ENCODE measurements around the gene FABP1. TPM values are rescaled to one million over a fixed set of nuclear protein-coding genes. Genes with fewer than 3 reads are reported as not detected.

The FABP1 gene
- total RNA-seq, 1 donor from 2014 or later = not detected

DNA sequence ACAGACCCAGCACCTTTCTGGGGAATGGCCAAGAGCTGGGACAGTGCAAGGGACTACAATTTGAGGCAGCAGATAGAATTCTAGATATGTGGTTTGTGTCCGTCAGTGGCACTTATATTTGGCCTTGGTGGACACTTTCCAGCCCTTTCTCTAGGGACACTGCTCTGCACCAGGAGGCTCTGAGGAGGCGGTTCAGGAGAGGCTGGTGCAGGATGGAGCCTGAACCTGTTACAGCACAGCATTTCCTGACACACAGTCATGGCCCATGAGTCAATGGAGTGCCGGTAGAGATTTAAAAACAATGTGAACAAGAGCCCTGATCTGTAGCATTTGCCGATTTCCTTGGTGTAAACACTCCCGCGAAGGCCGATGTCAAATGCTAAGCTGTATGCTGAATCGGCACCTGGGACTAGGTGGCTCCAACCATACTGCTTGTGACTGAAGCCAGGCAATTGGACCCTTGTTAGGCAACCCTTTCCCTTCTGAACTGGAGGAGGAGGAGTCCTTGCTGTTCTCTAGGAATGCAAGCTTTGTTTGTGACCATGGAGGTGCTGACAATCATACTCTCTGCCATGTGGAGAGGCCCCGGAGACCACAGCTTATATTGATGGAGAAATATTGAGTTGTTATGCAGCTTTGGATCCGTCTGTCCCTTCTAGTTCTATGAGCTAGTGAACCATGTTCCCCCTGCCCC lies 11.9 kb downstream of the FABP1 start:
- no peak for DNase-seq (ENCODE audit: low read depth, low spot score)

DNA sequence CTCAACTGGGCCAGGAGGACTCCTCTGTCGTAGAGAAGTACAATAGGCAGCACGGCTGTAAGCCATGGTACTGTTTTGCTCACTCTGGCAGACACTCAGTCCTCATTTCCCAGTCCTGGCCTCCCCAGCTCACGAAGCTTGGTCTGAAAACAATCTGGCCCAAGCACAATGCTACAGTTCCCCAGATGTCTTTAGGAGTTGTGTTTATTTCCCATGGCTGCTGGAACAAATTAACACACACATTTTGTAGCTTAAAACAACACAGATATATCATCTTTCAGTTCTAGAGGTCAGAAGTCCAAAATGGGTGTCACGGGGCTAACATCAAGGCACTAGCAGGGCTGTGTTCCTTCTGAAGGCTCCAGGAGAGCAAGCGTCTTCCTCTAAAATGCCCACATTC lies 13.0 kb downstream of the FABP1 start:
- no peak for DNase-seq (ENCODE audit: low read depth, low spot score)

DNA sequence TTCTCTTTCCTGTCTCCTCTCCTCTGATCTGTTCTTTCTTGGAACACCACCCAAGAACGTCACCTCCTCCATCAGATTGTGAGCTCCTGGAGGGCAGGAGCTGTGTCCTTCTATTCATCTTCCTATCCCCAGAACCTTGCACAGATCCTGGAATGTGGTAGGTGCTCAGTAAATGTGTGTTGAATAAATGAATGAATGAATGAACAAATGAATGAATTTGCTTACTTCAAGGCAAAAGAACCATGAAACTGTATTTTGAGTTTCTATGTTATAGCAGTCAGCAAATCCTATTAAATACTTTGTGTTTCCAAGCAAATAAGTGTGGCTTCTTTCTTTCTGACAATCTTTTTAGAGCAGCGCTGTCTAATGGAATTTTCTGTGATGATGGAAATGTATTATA lies 14.8 kb downstream of the FABP1 start:
- no peak for DNase-seq (ENCODE audit: low read depth, low spot score)

DNA sequence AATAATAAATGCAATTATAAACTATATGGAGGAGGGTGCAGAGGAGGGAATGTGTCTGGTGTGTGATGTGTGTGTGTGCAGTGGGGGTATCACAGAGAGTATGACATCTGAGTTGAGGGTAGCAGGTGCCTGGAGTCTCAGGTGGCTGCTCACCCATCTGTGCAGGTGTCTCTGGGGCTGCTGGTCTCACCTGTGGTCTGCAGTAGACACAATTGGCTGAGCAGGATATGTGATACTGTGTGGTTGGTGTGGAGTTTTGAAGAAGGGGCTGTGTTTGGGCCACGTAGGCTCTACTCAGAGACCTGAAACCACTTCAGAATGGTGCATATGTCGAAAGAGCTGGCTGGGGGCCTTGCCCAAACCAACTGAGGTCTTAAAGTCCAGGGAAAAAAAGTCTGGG lies 17.0 kb downstream of the FABP1 start:
- no peak for DNase-seq (ENCODE audit: low read depth, low spot score)

DNA sequence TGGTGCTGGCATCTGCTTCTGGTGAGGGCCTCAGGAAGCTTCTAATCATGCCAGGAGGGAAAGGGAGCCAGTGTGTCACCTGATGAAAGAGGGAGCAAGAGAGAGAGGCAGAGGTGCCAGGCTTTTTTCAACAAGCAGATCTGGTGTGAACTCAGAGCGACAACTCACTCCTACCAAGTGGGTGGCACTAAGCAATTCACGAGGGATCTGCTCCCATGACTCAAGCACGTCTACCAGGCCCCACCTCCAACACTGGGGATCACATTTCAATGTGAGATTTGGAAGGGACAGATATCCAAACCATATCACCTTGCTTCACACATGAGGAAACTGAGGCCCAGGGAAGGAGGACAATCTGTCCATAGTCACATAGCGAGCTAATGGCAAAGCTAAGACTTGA lies 19.1 kb downstream of the FABP1 start:
- DNase-seq (ENCODE audit: low read depth, low spot score) = no peak

DNA sequence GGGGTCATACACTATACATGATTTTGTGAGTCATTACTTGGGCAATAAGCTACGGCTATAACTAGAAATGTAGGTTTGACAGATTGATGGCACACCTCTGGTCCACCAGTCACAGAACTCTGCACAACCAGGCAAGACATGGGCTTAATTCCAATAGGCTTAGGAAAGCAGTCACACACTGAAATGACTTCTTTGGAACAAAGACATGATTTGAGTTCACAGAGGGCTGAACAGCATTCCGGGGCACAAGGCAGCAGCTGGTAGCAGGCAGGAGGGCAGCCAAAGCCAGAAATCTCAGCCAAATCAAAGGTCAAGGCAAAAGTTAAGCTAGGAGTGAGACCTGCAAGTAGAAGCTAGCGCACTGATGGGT lies 27.4 kb downstream of the FABP1 start:
- DNase-seq (ENCODE audit: low read depth, low spot score) = no peak

DNA sequence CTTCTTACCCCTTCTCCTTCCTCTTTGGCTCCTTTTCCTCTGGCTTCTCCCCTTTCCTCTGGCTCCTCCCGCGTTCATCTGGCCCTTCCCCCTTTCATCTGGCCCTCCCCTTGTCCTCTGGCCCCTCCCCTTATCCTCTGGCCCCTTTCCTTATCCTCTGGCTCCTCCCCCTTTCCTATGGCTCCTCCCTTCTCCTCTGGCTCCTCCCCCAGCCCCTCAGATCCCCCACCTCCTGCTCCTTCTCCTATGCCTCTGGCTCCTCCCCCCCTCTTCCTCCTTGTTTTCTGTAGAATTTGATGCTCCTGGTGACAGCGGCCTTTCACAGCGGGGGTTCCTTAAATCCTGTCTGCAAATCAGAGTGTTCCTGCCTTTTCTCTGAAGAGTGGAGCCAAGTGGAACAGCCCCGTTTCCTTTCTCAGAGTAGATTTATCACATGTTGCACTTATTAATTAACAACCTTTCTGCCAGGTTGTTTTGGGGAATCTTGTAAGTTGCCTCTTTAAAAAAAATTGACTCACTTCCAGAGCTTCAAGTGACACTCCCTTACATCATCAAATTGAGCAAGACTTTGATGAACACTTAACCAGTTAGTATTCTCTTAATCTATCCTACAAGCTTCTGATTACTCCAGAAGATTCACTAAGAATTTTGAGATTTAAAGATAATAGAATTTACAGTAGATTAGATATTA lies 27.9 kb downstream of the FABP1 start:
- no peak for DNase-seq (ENCODE audit: low read depth, low spot score)

DNA sequence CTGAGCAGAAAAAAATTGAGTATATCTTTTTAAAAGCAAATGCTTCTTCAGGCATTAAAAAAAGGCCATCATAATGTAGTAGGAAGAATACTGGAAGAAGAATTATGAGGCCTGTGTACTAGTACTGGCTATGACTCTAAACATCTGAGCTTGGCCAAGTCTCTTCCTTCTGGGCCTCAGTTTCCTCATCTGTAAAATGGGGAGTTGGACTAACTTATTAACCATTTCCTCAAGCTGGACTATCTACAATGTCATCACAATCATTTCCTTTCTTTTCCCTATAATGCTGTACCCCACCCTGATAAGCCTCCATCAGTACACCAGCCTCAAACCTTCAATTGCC lies 29.3 kb downstream of the FABP1 start:
- no peak for DNase-seq (ENCODE audit: low read depth, low spot score)

DNA sequence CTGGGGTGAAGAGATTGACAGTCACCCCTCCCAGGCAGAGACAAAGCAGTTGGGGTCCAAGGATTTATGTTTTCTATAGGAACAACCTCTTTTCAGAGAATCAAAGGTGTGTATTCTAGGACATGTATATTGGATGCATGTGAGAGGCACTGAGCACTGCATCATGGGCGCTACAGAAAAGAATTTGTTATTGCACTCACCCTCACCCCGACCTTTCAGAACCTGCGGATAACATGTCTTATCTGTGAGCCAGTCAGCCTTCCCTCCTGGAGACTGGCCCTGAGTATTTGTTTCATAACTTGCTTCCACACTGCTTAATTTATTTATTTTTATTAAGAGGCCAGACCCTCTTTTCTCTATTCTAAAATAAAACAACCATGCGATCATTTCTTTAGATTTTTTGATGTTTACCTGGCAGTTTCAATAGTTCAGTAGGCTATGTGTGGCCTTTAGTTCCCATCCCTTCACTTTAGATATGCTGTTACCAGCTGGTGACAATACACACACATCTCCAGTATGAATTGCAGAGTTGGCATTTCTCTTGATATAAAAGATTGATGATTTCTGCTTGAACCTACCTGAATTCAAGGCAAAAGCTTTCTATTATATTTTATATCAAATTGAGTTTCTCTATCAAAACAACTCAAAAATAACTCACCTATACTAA lies 29.8 kb downstream of the FABP1 start:
- no peak for DNase-seq (ENCODE audit: low read depth, low spot score)

DNA sequence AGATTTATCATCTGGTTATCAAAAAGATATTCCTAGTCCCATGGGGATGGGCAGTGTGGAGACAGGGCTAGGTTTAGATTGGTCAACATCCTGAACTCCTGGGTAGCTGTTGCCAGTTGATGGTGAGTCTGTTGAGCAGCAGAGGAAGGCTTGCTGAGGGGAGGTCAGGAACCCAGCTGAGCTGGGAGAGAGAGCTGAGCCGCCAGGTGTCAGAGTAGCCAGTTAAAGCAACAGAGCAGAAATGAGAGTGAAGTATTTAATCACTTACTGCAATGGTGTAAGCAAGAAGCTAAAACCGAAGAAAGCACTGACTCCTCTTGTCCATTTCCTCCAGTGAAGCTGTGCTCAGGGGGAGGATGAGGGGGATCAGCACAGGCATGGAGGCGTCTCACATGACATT lies 30.7 kb downstream of the FABP1 start:
- no peak for DNase-seq (ENCODE audit: low read depth, low spot score)

DNA sequence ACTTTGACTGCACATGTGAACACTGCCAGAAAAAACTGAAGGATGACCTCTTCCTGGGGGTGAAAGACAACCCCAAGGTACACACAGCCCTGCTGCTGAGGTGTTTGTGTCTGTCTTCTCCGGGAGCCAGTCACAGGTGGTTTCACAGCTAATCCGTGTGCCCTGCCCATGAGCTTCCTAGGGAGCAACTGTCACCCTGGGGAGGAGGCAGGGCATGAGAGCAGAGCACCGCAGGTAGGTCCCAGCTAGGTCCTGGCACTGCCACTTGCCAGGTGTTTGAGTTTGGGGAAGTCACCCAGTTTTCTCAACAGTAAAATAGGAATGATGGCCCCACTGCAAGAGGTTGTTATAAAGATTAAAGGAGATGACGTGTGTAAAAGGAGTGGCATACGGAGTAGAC lies 31.2 kb downstream of the FABP1 start:
- no peak for DNase-seq (ENCODE audit: low read depth, low spot score)

DNA sequence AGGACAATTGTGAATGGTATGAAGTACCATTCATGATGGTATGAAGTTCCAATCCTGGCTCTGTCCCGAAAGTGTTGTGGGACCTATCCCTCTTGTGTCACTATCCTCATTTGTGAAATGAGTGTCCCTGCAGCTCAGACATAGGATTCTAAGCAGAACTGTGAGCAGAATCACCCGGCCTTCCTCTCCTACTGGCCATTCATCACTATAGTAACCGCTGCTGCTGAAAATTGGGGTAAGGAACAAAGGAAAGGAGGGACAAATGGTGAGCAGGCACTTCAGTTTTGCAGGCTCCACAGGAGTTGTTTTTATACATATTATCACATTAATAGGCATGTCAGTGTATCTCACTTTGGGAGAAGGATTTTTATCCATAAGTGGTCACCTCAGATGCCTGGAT lies 32.8 kb downstream of the FABP1 start:
- no peak for DNase-seq (ENCODE audit: low read depth, low spot score)

DNA sequence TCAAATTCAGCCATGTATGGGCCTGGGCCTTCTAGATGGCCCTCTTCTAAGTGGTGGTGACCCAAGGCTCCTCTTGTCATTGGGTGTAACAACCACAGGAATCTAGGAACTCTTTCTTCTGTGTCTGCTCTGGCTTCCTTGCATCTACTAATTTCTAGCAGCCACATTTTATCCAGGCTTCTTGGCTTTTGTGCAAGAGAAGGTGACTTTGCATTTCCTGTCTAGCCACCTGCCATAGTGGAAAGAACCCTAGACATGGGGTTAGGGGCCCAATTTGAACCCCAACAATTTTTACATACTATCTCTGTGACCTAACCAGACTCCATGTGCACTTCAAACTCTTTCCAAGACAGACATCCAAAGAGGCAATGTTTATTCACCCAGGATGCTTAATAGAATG lies 35.1 kb downstream of the FABP1 start:
- no peak for DNase-seq (ENCODE audit: low read depth, low spot score)

DNA sequence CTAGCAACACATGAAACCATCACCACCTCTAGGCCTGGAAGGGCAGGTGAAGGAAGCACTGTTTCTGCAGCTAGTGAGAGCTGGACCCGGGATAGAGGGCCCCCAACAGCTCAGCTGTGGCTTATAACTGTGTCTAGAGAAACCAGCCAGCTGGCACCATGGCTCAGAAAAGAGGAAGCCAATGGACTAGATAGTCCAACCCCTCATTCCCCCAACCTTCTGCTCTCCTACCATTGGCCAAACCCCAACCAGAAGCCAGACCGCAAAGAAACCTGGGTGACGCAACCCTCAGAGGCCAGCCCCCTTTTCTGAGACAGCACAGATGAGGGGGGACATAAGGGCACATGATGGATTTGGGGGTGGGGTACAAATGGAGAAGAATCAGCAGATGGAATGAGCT lies 35.9 kb downstream of the FABP1 start:
- DNase-seq (ENCODE audit: low read depth, low spot score) = no peak

DNA sequence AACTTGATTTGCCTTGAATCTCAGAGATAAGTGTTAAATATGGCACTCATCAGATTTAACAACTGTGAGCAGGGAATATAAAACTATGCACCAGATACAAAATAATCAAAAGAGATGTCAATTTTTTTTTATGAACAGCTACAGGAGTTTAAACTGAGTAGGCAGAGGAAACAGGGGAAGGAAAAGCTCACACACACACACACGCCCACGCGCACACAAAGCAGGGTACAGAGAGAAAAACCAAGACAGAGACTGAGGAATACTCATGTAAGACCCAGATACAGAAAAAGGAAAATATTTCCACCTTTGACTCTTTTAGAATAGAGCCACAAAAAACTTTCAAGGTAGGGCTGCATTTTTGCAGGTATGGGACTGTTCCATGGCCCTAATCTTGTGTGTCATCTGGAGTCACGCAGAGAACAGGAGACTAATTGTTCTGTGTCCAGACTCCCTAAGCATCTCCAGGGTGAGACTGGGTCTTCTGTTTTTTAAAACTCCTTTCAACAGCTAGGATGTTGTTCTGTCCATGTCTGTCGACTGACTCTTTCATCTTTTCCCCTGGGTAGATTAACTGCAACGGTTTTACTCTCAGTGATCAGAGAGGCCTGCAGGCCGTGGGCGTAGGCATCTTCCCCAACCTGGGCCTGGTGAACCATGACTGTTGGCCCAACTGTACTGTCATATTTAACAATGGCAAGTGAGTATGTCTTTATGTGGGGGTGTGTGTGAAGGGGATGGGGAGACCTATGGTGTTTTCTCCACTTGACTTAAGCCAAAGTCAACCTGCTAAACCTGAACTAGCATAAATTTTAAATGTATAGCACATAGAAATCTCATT lies 37.2 kb downstream of the FABP1 start:
- DNase-seq (ENCODE audit: low read depth, low spot score) = no peak

DNA sequence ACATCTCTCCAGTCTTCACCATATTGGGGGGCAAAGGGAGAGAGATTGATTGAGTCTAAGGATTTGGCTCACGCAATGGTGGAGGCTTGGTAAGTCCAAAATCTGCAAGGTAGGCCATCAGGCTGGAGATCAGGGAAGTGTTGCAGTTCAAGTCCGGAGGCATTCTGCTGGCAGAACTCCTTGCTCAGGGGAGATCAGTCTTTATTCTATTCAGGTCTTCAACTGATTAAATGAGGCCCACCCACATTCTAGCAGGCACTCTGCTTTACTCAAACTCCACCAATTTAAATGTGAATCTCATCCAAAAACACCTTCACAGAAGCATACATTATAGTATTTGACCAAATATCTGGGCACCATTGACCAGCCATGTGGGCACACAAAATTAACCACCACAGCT lies 38.9 kb downstream of the FABP1 start:
- DNase-seq (ENCODE audit: low read depth, low spot score) = no peak

DNA sequence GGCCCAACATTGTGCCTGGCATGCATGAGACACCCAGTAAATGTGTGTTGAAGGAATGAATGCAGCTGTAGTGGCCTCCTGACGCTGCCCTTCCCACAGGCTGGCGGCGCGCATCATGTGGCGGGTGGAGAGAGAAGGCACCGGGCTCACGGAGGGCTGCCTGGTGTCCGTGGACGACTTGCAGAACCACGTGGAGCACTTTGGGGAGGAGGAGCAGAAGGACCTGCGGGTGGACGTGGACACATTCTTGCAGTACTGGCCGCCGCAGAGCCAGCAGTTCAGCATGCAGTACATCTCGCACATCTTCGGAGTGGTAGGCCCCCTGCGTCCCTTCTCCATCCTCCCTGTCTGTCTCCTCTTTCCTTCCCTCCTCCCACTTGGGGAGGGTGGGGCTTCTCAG lies 40.1 kb downstream of the FABP1 start:
- DNase-seq (ENCODE audit: low read depth, low spot score) = no peak

DNA sequence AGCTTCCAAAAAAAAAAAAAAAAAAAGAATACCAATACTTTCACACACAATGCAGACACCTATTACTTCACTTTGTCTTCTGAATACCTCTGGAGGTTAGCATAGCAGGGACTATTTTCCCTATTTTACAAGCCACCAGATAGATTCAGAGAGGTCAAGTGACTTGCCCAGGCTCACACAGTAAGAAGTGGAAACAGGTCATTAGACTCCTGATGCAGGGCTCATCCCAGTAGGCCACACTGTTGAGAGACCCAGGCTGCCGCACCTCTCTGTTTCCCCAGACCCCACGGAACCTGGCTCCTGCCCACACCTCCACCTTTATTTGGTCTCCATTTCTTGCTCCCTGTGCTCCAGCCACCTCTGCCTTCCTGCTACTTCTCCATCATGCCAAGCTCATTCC lies 40.8 kb downstream of the FABP1 start:
- no peak for DNase-seq (ENCODE audit: low read depth, low spot score)

DNA sequence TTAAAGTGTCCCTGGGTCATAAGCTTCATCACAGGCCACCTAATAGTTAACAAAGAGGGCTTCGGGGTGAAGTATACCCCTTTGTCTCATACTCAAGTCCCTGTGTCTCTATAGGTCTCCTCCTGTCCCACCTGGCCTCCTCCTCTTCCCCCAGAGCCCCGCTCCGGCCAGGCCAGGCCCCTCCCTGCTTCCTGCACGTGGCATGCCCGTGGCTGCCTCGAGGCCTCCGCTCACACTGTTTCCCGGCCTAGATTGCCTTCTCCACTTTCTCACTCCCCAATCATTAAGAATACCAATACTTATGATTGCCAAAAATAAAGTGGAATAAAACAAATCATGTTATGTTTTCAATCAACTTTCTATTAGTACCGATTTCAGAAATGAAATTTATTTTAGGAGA lies 41.5 kb downstream of the FABP1 start:
- DNase-seq (ENCODE audit: low read depth, low spot score) = no peak

DNA sequence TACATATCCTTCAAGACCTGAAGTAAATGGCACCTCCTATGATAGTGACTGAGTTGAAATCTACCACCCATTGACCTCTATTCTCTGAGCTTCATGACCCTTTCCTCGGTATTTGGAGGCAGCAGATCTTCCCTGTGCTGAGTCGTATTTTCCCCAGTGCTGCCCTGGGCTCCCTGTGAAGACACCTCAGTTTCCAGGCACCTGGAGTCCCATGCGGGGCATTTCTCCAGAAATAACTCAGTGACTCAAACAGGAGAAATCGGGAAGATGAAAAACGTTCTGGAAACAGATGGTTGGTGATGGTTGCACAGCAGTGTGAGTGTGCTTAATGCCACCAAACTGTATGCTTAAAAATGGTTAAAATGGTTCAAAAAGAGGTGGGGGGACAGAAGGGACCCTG lies 42.3 kb downstream of the FABP1 start:
- DNase-seq (ENCODE audit: low read depth, low spot score) = no peak

DNA sequence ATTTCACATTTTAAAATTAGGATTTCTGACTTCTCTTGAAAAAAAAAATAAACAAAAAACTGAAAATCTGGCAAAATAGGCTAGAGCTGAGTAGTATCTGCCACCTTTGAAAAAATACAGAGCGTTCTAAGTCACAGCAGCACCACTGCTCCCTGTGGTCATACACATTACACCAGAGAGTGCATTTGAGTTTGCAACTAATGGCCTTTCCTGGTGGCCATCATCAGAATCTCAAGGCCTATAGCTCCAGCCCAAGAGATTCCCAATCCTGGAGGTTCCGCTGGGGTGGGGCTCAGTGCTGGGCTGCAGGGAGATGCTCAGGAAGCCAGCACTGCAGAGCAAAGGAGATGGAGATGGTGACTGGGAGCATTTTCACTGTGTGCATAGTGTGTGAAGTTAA lies 42.8 kb downstream of the FABP1 start:
- no peak for DNase-seq (ENCODE audit: low read depth, low spot score)

DNA sequence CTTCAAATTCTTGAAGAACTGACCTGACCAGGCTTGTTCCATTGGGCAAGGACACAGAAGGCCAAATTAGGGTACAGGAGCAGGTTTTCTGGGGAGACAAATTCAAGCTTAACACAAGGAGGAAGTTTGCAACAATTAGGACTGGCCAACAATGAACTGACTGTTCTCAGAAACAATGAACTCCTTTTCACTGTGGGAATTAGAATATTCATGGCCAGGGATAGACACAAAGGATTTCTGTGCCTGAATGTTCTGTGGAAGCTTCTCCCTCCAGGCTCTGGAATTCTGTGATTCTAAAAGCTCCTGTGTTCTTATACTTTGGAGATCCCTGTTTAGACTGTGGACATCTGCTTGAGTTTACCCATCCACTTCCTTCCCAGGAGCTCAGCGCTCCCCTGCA lies 45.1 kb downstream of the FABP1 start:
- DNase-seq (ENCODE audit: low read depth, low spot score) = no peak
